ENCODE data around the gene GJC2.

DNA sequence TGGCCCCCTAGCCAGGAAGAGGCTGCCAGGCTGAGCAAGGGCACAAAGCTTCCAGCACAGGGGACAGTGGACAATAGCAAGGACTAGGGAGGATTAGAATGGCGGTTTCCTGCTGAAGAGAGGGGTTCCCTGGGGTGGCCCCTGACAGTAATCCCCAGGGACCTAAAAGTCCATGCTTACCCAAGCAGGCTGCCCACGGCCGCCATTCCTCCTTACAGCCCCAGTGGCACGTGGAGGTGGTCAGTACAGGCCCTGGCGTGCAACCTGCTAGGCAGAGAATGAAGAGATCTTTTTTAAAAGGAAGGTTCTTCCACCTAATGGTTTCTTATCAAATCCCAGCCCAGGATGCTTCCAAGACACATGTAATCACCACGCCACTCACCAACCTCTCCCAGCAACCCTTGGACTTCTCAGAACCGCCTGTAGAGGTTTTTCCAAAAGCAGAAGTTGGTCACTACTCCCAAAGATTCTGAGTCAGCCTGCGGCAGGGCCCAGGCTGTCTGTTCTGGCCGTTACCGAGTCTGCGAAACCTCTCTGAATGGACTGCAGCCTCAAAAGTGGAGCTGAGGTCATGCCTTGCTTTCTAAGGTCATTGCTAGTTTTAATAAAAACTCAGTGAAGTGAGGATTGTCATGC, 41.6 kb upstream of the GJC2 start:
- no peak for TF ChIP-seq POLR2AphosphoS5 (IDR thresholded peaks at IDR 0.05; ENCODE audit: low read depth, low read length)
- TF ChIP-seq, protein P1, sequence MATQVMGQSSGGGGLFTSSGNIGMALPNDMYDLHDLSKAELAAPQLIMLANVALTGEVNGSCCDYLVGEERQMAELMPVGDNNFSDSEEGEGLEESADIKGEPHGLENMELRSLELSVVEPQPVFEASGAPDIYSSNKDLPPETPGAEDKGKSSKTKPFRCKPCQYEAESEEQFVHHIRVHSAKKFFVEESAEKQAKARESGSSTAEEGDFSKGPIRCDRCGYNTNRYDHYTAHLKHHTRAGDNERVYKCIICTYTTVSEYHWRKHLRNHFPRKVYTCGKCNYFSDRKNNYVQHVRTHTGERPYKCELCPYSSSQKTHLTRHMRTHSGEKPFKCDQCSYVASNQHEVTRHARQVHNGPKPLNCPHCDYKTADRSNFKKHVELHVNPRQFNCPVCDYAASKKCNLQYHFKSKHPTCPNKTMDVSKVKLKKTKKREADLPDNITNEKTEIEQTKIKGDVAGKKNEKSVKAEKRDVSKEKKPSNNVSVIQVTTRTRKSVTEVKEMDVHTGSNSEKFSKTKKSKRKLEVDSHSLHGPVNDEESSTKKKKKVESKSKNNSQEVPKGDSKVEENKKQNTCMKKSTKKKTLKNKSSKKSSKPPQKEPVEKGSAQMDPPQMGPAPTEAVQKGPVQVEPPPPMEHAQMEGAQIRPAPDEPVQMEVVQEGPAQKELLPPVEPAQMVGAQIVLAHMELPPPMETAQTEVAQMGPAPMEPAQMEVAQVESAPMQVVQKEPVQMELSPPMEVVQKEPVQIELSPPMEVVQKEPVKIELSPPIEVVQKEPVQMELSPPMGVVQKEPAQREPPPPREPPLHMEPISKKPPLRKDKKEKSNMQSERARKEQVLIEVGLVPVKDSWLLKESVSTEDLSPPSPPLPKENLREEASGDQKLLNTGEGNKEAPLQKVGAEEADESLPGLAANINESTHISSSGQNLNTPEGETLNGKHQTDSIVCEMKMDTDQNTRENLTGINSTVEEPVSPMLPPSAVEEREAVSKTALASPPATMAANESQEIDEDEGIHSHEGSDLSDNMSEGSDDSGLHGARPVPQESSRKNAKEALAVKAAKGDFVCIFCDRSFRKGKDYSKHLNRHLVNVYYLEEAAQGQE (IDR thresholded peaks at IDR 0.05; ENCODE audit: insufficient read depth in 1 of 2, low read depth in 2 of 2, low read length in 2 of 2): no peak
- no peak for TF ChIP-seq TAF1 (IDR thresholded peaks at IDR 0.05; ENCODE audit: borderline replicate concordance, insufficient read depth, low read length)
- no peak for TF ChIP-seq SIN3A (IDR thresholded peaks at IDR 0.05; ENCODE audit: borderline replicate concordance, insufficient read depth, low read length)
- TF ChIP-seq FOXP2 (optimal IDR thresholded peaks at IDR 0.05; ENCODE audit: borderline replicate concordance, extremely low read depth, extremely low read length, insufficient read depth): no peak
